ENCODE results near the gene HIRIP3.

DNA sequence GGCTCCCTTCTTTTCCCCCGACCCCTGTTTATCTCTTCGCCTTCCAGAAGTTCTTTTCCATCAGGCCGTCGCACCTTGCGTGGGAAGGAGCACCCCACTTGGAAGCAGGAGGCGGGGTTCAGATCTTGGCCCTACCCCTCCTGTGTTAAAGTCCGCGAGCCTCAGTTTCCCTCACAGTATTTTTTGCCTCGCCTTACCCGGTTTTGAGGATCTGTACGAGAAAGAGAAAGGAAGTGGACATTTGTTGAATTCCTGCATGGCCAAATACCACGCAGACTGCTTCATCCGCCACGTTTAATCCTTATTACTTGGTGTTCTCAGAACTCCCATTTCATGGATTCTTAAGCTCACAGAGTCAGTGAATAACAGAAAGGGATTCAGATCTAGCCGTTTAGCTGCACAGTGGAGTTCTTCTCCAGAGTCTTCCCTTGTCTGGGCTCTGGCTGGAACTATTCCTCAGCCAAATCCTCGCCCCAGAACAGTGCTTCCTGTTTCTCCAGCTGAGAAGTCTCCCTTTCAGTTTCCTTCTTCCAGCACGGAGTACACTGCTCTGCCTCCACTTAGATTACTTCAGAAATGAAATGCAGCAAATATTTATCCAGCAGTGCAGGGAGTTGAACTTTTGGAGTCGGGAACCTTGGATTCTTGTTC lies 32.9 kb downstream of the HIRIP3 start:
- TF ChIP-seq, protein P1, sequence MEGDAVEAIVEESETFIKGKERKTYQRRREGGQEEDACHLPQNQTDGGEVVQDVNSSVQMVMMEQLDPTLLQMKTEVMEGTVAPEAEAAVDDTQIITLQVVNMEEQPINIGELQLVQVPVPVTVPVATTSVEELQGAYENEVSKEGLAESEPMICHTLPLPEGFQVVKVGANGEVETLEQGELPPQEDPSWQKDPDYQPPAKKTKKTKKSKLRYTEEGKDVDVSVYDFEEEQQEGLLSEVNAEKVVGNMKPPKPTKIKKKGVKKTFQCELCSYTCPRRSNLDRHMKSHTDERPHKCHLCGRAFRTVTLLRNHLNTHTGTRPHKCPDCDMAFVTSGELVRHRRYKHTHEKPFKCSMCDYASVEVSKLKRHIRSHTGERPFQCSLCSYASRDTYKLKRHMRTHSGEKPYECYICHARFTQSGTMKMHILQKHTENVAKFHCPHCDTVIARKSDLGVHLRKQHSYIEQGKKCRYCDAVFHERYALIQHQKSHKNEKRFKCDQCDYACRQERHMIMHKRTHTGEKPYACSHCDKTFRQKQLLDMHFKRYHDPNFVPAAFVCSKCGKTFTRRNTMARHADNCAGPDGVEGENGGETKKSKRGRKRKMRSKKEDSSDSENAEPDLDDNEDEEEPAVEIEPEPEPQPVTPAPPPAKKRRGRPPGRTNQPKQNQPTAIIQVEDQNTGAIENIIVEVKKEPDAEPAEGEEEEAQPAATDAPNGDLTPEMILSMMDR (IDR thresholded peaks at IDR 0.05), result no peak
- TF ChIP-seq ZFX (IDR thresholded peaks at IDR 0.05; ENCODE audit: borderline replicate concordance), result no peak

Measured in 22Rv1 (cell line).